Keratinocyte (primary cell): ENCODE measurements around the gene FGF12. TPM values are rescaled to one million over a fixed set of nuclear protein-coding genes. Genes with fewer than 3 reads are reported as not detected.

Source experiments
- DNase-seq: peaks from one replicate; pipeline ENCODE4 v3.0.0-alpha.2; 2011; ENCODE audit warnings: low read depth, missing footprints, low spot score
- FAIRE-seq: peaks from 2 replicates; lab custom pipeline; 2011; peaks lifted over from hg19 to GRCh38; lab: Jason Lieb, UNC
- H2AFZ ChIP-seq: 2 replicates; pipeline ENCODE4 v1.6.0; 2012; ENCODE audit warnings: low read length, control low read depth, inconsistent platforms; ENCODE audit not compliant: control insufficient read depth
- H3K27ac ChIP-seq: 2 replicates; pipeline ENCODE4 v1.5.1; 2011; ENCODE audit warnings: low read length; ENCODE audit not compliant: control insufficient read depth, insufficient read depth
- H3K27me3 ChIP-seq: 3 replicates; pipeline ENCODE4 v1.6.0; 2011; ENCODE audit warnings: low read length; ENCODE audit not compliant: control insufficient read depth, insufficient read depth; ENCODE audit errors: extremely low read depth
- H3K36me3 ChIP-seq, 2 experiments: 2 replicates in 1 of 2; 3 replicates in 1 of 2; pipeline ENCODE4 v1.5.1; 2011; ENCODE audit warnings: low read length in 2 of 2, mild to moderate bottlenecking in 1 of 2; ENCODE audit not compliant: control insufficient read depth in 2 of 2, insufficient read depth in 2 of 2; ENCODE audit errors: extremely low read depth in 1 of 2
- H3K4me1 ChIP-seq: 3 replicates; pipeline ENCODE4 v1.5.1; 2011; ENCODE audit warnings: low read length; ENCODE audit not compliant: control insufficient read depth, insufficient read depth; ENCODE audit errors: extremely low read depth
- H3K4me2 ChIP-seq: 3 replicates; pipeline ENCODE4 v1.6.0; 2011; ENCODE audit warnings: low read depth, low read length; ENCODE audit not compliant: control insufficient read depth, insufficient read depth; ENCODE audit errors: extremely low read depth
- H3K4me3 ChIP-seq, 3 experiments: fragments of 200-600 bp in 1 of 3; sonication (generic) in 1 of 3; 2 replicates in 2 of 3; 3 replicates in 1 of 3; pipeline ENCODE4 v1.5.1; 2011 to 2016; ENCODE audit warnings: low read length in 3 of 3, mild to moderate bottlenecking in 3 of 3, control low read depth in 2 of 3, inconsistent platforms in 1 of 3, low read depth in 1 of 3, mixed read lengths in 1 of 3, mixed run types in 1 of 3, moderate library complexity in 1 of 3; ENCODE audit not compliant: control insufficient read depth in 2 of 3, insufficient read depth in 2 of 3; ENCODE audit errors: extremely low read depth in 1 of 3
- H3K79me2 ChIP-seq: 2 replicates; pipeline ENCODE4 v1.6.0; 2012; ENCODE audit warnings: low read length; ENCODE audit not compliant: control insufficient read depth, insufficient read depth
- H3K9ac ChIP-seq: 3 replicates; pipeline ENCODE4 v1.6.0; 2011; ENCODE audit warnings: low read length; ENCODE audit not compliant: control insufficient read depth, insufficient read depth; ENCODE audit errors: extremely low read depth
- H3K9me1 ChIP-seq: 3 replicates; pipeline ENCODE4 v1.6.0; 2011; ENCODE audit warnings: low read length; ENCODE audit not compliant: control insufficient read depth, insufficient read depth; ENCODE audit errors: extremely low read depth
- H3K9me3 ChIP-seq: 2 replicates; pipeline ENCODE4 v1.5.1; 2012; ENCODE audit warnings: low read depth, low read length; ENCODE audit not compliant: control insufficient read depth
- H4K20me1 ChIP-seq: 3 replicates; pipeline ENCODE4 v1.6.0; 2011; ENCODE audit warnings: low read length; ENCODE audit not compliant: control insufficient read depth, insufficient read depth; ENCODE audit errors: extremely low read depth
- CTCF ChIP-seq, 3 experiments: IDR thresholded peaks in 1 of 3; conservative IDR thresholded peaks in 1 of 3; optimal IDR thresholded peaks in 1 of 3; 2 replicates in 2 of 3; 3 replicates in 1 of 3; pipeline versions ENCODE3 to v1.5.1; 2011; ENCODE audit warnings: low read length in 3 of 3, mild to moderate bottlenecking in 3 of 3, moderate library complexity in 2 of 3, control low read depth in 1 of 3, inconsistent platforms in 1 of 3; ENCODE audit not compliant: insufficient read depth in 2 of 3; ENCODE audit errors: extremely low read depth in 1 of 3
- EZH2 ChIP-seq: IDR thresholded peaks from one replicate; pipeline ENCODE4 v1.6.1; 2012; ENCODE audit warnings: inconsistent platforms, mild to moderate bottlenecking, low read length, moderate library complexity
- dilution Hi-C: fragments of 300-500 bp; cut with MboI; formaldehyde crosslinking; loops from one replicate; pipeline ENCODE4 v1.7.0; 2020; ENCODE audit warnings: low sequenced_read_pairs; ENCODE audit not compliant: extremely low pct_ligation_motif_present
- polyA plus RNA-seq, 5 experiments: library from polyadenylated mRNA; depleted of rRNA in 3 of 5; stranded (reverse) in 3 of 5; stranded (forward) in 1 of 5; unstranded in 1 of 5; fragments of >200 nt; gene quantifications; 1 replicate in 1 of 5; 2 replicates in 3 of 5; 3 replicates in 1 of 5; pipeline versions ENCODE4 v1.2.1 to v1.2.3, GENCODE V29; 2011 to 2012; ENCODE audit warnings: missing spikeins in 2 of 5, low read depth in 1 of 5, low replicate concordance in 1 of 5

The FGF12 gene
- polyA plus RNA-seq, 1 donor (not counting 4 experiments of a cell fraction or from before 2014, with no cell fraction given) = 4.1 TPM

- TF ChIP-seq EZH2 (no peak), CTCF (optimal IDR thresholded peaks at IDR 0.05 in 1 of 3, IDR thresholded peaks at IDR 0.05 in 1 of 3, conservative IDR thresholded peaks at IDR 0.05 in 1 of 3; ENCODE audit: extremely low read depth in 1 of 3, insufficient read depth in 2 of 3, low read length in 3 of 3) (no peak)
- dilution Hi-C loops = no loop called here
- H4K20me1 ChIP-seq = no peaks in the 10 kb centered on the region
- no peaks in the 10 kb centered on the region for H3K27me3 ChIP-seq
- H3K9ac ChIP-seq = no peak overlapping the region
- H3K27ac ChIP-seq = no peak overlapping the region
- no peaks in the 10 kb centered on the region for H3K4me1 ChIP-seq
- FAIRE-seq (no peak), DNase-seq (no peak)
- H3K9me3 ChIP-seq = no peaks in the 10 kb centered on the region
- H3K9me1 ChIP-seq = no peaks in the 10 kb centered on the region
- H2AFZ ChIP-seq = no peak overlapping the region
- H3K36me3 ChIP-seq = no peaks in the 10 kb centered on the region
- no peak overlapping the region for H3K4me2 ChIP-seq
- no peaks in the 10 kb centered on the region for H3K79me2 ChIP-seq
- no peak overlapping the region for H3K4me3 ChIP-seq
Measured at GRCh38 chr3:192354687-192355086, 372.7 kb downstream of the FGF12 start.

GRCh38 chr3:192352142-192352541, 375.2 kb downstream of the FGF12 start:
- H3K4me1 ChIP-seq = no peaks in the 10 kb centered on the region
- FAIRE-seq (no peak), DNase-seq (no peak)
- H3K36me3 ChIP-seq = no peaks in the 10 kb centered on the region
- H3K4me2 ChIP-seq = no peak overlapping the region
- H3K27ac ChIP-seq = no peak overlapping the region
- H3K9ac ChIP-seq = no peak overlapping the region
- no peak overlapping the region for H3K4me3 ChIP-seq
- H4K20me1 ChIP-seq = no peaks in the 10 kb centered on the region
- no peaks in the 10 kb centered on the region for H3K9me3 ChIP-seq
- no peaks in the 10 kb centered on the region for H3K27me3 ChIP-seq
- no peaks in the 10 kb centered on the region for H3K9me1 ChIP-seq
- no peak for TF ChIP-seq CTCF (optimal IDR thresholded peaks at IDR 0.05 in 1 of 3, IDR thresholded peaks at IDR 0.05 in 1 of 3, conservative IDR thresholded peaks at IDR 0.05 in 1 of 3; ENCODE audit: extremely low read depth in 1 of 3, insufficient read depth in 2 of 3, low read length in 3 of 3)
- TF ChIP-seq EZH2 = no peak
- no peaks in the 10 kb centered on the region for H3K79me2 ChIP-seq
- dilution Hi-C loops = no loop called here
- no peak overlapping the region for H2AFZ ChIP-seq
